Astrocyte (in vitro differentiated cells and primary cell): Measurements from ENCODE around the gene TULP4.

Source experiments
- EZH2 ChIP-seq: IDR thresholded peaks from 2 replicates; pipeline ENCODE4 v1.6.1; 2012; ENCODE audit warnings: mild to moderate bottlenecking, low read length, inconsistent platforms; ENCODE audit not compliant: insufficient read depth
- TF ChIP-seq, protein P1 (sequence below): IDR thresholded peaks from 2 replicates; pipeline ENCODE4 v1.5.1; 2011; ENCODE audit warnings: low read depth, mild to moderate bottlenecking, inconsistent platforms, low read length, moderate library complexity; ENCODE audit not compliant: insufficient read depth

GRCh38 chr6:158552796-158553138 lies 240.5 kb downstream of the TULP4 start:
- TF ChIP-seq, protein P1, sequence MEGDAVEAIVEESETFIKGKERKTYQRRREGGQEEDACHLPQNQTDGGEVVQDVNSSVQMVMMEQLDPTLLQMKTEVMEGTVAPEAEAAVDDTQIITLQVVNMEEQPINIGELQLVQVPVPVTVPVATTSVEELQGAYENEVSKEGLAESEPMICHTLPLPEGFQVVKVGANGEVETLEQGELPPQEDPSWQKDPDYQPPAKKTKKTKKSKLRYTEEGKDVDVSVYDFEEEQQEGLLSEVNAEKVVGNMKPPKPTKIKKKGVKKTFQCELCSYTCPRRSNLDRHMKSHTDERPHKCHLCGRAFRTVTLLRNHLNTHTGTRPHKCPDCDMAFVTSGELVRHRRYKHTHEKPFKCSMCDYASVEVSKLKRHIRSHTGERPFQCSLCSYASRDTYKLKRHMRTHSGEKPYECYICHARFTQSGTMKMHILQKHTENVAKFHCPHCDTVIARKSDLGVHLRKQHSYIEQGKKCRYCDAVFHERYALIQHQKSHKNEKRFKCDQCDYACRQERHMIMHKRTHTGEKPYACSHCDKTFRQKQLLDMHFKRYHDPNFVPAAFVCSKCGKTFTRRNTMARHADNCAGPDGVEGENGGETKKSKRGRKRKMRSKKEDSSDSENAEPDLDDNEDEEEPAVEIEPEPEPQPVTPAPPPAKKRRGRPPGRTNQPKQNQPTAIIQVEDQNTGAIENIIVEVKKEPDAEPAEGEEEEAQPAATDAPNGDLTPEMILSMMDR, result no peak
- TF ChIP-seq EZH2, result no peak
